Stimulated activated CD8-positive, alpha-beta memory T cell treated with anti-CD3 and anti-CD28 coated beads, Interleukin-2, amount 100 ng/mL, for 1 hour (primary cell): ENCODE results near the gene THUMPD3.

Experiments used
- DNase-seq, 2 donors: peaks; one replicate each; pipeline ENCODE4 v3.0.0-alpha.2; 2020; ENCODE audit warnings: low read depth in 2 of 2

The THUMPD3 gene

GRCh38 chr3:9420850-9421549 is 58.1 kb downstream of the THUMPD3 start:
- no peak for DNase-seq

GRCh38 chr3:9422712-9423424 is 60.0 kb downstream of the THUMPD3 start:
- no peak for DNase-seq

GRCh38 chr3:9428411-9428810 is 65.6 kb downstream of the THUMPD3 start:
- no peak for DNase-seq

GRCh38 chr3:9430733-9431132 is 67.9 kb downstream of the THUMPD3 start:
- DNase-seq = no peak

- DNase-seq = no peak
Measured at GRCh38 chr3:9433627-9434521, 71.0 kb downstream of the THUMPD3 start.

- DNase-seq = no peak
Measured at GRCh38 chr3:9435316-9435715, 72.5 kb downstream of the THUMPD3 start.
